GM19240 (cell line): ENCODE data around the gene SCLT1.

ENCODE experiments used
- DNase-seq: peaks from one replicate; pipeline ENCODE4 v3.0.0; 2011; ENCODE audit warnings: low spot score; ENCODE audit not compliant: insufficient read length

SCLT1 gene

GRCh38 chr4:128844931-128845330 lies 248.4 kb downstream of the SCLT1 start:
- DNase-seq = no peak

DNA sequence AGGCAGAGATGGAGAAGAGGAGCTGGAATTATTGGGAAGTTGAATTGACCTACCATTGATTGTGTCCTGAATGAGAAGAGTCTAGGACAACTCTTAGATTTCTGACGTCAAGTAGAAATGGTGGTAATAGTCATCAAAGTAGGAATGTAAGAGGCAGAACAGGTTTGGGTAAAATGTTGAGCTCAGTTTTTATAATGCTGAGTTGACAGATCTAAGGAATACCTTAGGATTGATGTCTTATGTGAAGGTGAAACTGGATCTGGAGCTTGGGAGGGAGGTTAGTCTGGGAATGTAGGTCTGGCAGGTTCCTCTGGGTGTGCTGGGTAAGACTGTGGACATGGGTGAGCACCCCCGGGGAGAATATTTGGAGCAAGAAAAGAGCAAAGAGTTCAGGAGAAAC lies 251.9 kb downstream of the SCLT1 start:
- no peak for DNase-seq

DNA sequence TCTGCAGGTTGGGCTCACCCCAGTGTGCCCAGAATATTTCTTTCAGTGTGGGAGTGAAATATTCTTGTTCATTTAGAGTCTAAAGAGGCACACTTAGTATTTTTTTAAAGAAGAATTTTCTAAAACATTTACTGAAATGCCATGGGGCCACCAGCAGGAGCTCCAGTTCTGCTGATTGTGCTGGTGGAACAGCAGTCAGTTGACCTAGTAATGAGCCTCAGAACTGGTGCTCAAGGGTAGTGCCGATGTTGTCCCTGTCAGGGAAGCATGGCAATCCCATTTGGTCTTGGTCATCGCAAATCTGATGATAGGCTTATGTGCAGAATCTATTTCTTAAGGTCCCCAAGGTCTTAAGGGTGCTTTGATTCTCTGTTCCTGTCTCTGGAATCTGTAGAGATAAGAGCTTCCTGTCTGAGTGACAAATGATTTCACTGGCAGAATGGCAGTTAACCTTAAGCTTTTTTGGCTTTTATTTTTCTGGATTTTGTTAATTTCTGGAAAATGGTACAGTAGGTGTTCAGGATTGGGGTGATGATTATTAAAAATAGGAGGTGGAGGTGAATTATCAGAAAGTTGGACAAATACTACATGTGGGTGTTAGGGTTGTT lies 252.5 kb downstream of the SCLT1 start:
- DNase-seq = no peak

DNA sequence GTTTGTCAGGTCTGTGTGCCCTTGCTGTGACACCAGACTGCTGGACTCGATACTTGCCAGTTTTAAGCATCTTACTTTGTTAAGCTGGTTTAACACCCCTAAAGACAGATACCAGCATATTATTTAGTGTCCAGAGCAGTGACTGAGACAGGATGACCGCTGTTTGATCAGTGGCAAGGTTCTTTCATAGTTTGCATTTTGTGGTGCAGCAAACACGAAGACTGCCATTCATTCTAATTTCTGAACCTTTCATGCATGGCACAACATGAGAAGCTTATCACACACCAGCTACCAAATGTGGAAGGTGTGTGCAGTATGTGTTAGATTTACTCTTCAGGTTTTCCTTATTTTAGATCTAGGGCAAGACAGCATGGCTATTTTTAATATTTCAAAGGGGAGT lies 255.7 kb downstream of the SCLT1 start:
- no peak for DNase-seq

DNA sequence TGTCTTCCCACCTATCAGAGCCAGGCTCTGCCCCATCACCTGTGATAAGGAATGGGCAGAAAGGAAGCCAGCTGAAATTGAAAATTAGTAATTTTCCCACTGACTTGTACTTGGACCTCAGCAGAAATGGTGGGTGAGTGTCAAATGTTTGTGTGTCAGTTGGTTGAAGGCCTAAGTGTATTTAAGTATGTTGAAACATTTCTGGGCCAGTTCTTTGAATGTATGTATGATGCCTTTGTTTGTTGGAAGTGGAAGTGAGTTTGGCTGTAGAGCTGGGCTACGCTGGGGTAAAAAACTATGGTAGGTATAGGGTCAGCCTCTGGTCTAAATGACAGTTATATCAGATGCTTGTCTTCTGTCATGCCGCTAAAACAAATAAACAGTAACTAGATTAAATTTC lies 256.1 kb downstream of the SCLT1 start:
- no peak for DNase-seq

DNA sequence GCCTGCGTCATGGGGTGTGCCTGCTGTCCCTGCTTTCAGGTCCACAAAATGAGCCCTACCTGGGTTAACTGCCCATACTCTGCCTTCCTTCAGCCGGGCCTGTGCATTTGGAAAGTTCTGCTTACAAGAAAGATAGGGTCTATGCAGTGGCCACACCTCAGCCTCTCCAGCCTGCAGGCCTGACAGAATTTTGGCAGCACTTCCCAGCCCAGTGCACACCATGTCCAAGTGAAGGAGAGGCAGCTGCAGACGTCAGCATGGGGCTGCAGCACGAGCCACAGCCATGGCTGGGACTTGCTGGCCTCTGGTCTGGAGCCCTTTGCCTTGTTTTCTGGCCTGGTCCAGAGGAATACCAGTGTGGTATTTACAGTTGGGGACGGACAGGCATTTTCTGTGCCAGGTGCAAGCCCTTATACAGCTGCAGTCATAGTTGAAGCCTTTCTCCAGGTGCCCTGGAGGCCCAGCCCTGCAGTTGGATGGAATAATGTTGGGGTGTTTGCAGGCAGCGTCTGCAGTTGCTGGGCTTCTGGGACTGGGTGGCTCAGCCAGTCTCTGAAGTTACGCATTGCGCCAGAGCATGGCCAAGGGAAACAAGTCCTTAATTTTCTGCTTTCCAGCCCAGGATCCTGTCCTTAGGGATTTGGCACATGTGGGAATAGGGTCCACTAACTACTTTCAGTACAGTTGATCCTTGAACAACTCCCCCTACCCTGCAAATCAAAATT lies 257.7 kb downstream of the SCLT1 start:
- no peak for DNase-seq
